Measurements from ENCODE around the gene ATP1B2. TPM values are rescaled to one million over a fixed set of nuclear protein-coding genes. Genes with fewer than 3 reads are reported as not detected.

Gene ATP1B2
- total and polyA plus RNA-seq, 4 donors, result 0.31 to 16.0 (median 0.87) TPM

DNA sequence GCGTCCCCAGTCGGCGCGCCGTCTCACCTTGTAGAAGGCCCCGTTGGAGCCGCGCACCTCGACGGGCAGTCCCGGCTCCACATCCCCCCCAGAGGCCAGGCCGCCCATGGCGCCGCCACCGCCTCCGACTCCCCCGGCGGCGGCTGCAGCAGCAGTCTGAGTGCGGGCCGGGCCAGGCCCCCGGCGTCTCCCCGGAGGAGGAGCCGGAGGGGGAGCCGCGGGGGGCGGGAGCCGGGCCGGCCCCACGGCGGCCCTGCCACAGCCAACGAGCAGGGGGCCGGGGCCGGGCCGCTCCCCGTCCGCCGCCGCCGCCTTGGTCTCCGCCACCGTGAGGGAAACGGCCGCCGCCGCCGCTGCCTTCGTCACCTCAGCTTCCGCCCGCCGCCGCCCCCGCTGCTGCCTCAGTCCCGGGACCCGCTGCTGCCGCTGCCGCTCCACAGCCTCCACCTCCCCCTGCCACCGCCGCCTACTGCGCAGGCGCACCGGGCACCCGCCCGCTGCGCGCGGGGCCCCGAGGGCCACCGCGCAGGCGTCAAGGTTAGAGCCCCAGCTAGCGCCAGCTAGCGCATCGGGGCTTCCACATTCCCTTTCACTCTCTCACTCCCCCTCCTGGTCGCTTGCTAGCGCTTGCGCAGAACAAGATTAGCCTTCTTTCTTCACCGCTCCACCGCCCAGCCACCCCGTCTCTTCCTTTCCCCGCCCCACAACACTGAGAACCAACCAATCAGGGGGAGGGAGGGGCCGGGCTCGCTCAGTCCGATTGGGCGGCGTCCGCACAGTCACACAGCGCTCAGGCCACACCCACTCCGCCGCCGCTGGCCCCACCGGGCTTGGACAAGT, 36.1 kb upstream of the ATP1B2 start, which contains the start of gene FXR2:
TSS of gene FXR2 (minus strand) at position 473 of the 840 bp plus-strand sequence. CDS start at position 108, 365 bp downstream.
- peak within 1 kb of the TSS; percentile 85 for H3K4me3 ChIP-seq
- no peaks in the 10 kb centered on the region for H3K9me3 ChIP-seq (ENCODE audit: control insufficient read depth in 4 of 4, insufficient read depth in 3 of 4, low read length in 3 of 4)
- H3K27ac ChIP-seq (ENCODE audit: low read depth in 1 of 2, low read length in 1 of 2), result peak within 1 kb of the TSS; percentile 97 to 98
- H3K36me3 ChIP-seq (ENCODE audit: control insufficient read depth in 4 of 4, insufficient read depth in 4 of 4, low read length in 4 of 4), result peaks cover 0 to 14% (median 1%) of the 10 kb centered on the region in 4 donors
- TF ChIP-seq, protein P1, sequence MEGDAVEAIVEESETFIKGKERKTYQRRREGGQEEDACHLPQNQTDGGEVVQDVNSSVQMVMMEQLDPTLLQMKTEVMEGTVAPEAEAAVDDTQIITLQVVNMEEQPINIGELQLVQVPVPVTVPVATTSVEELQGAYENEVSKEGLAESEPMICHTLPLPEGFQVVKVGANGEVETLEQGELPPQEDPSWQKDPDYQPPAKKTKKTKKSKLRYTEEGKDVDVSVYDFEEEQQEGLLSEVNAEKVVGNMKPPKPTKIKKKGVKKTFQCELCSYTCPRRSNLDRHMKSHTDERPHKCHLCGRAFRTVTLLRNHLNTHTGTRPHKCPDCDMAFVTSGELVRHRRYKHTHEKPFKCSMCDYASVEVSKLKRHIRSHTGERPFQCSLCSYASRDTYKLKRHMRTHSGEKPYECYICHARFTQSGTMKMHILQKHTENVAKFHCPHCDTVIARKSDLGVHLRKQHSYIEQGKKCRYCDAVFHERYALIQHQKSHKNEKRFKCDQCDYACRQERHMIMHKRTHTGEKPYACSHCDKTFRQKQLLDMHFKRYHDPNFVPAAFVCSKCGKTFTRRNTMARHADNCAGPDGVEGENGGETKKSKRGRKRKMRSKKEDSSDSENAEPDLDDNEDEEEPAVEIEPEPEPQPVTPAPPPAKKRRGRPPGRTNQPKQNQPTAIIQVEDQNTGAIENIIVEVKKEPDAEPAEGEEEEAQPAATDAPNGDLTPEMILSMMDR (IDR thresholded peaks at IDR 0.05; ENCODE audit: control extremely low read depth, extremely low read depth), result peak; percentile 25
- peak within 1 kb of the TSS; percentile 53 to 91 for H3K9ac ChIP-seq (ENCODE audit: insufficient read depth in 1 of 2, low read length in 2 of 2)
- H3K27me3 ChIP-seq (ENCODE audit: control insufficient read depth in 3 of 3, insufficient read depth in 3 of 3, low read length in 2 of 3), result no peaks in the 10 kb centered on the region
- peak; percentile 99 for ATAC-seq (ENCODE audit: insufficient read depth, low FRiP score)
- DNase-seq, result peak; percentile 100
- peaks cover 5 to 23% (median 17%) of the 10 kb centered on the region in 5 donors for H3K4me1 ChIP-seq (ENCODE audit: control insufficient read depth in 5 of 5, insufficient read depth in 5 of 5, low read length in 5 of 5)
- 1% methylated on average over 63 to 93 of the region's 93 CpGs for WGBS, 2 donors

GRCh38 chr17:7615265-7615747, 35.4 kb upstream of the ATP1B2 start:
- Histone ChIP-seq H3K27ac (ENCODE audit: low read depth in 1 of 2, low read length in 1 of 2) (peak overlapping the region; percentile 61 to 85), H3K9ac (ENCODE audit: insufficient read depth in 1 of 2, low read length in 2 of 2) (peak overlapping the region in 1 of 2 donors; percentile 91)

GRCh38 chr17:7618608-7619007, 32.1 kb upstream of the ATP1B2 start:
- H3K27ac ChIP-seq (ENCODE audit: low read depth in 1 of 2, low read length in 1 of 2), result no peak overlapping the region
- DNase-seq (no peak), ATAC-seq (ENCODE audit: insufficient read depth, low FRiP score) (no peak)
- H3K27me3 ChIP-seq (ENCODE audit: control insufficient read depth in 3 of 3, insufficient read depth in 3 of 3, low read length in 2 of 3), result no peaks in the 10 kb centered on the region
- 56 to 66% methylated on average over 5 of the region's 5 CpGs for WGBS, 2 donors
- no peaks in the 10 kb centered on the region for H3K36me3 ChIP-seq (ENCODE audit: control insufficient read depth in 4 of 4, insufficient read depth in 4 of 4, low read length in 4 of 4)
- TF ChIP-seq, protein P1 (IDR thresholded peaks at IDR 0.05; ENCODE audit: control extremely low read depth, extremely low read depth), result no peak
- no peaks in the 10 kb centered on the region for H3K9me3 ChIP-seq (ENCODE audit: control insufficient read depth in 4 of 4, insufficient read depth in 3 of 4, low read length in 3 of 4)
- H3K4me1 ChIP-seq (ENCODE audit: control insufficient read depth in 5 of 5, insufficient read depth in 5 of 5, low read length in 5 of 5), result peaks cover 0 to 5% (median 2%) of the 10 kb centered on the region in 5 donors
- H3K9ac ChIP-seq (ENCODE audit: insufficient read depth in 1 of 2, low read length in 2 of 2), result no peak overlapping the region
- H3K4me3 ChIP-seq, result no peak overlapping the region

More at GRCh38 chr17:7615265-7615747, 35.4 kb upstream of the ATP1B2 start:
- Histone ChIP-seq H3K36me3 (ENCODE audit: control insufficient read depth in 4 of 4, insufficient read depth in 4 of 4, low read length in 4 of 4) (peaks cover 0 to 11% (median 1%) of the 10 kb centered on the region in 4 donors), H3K4me3 (no peak overlapping the region), H3K27me3 (ENCODE audit: control insufficient read depth in 3 of 3, insufficient read depth in 3 of 3, low read length in 2 of 3) (no peaks in the 10 kb centered on the region), H3K9me3 (ENCODE audit: control insufficient read depth in 4 of 4, insufficient read depth in 3 of 4, low read length in 3 of 4) (no peaks in the 10 kb centered on the region), H3K4me1 (ENCODE audit: control insufficient read depth in 5 of 5, insufficient read depth in 5 of 5, low read length in 5 of 5) (peaks cover 5 to 23% (median 16%) of the 10 kb centered on the region in 5 donors)
- TF ChIP-seq, protein P1 (IDR thresholded peaks at IDR 0.05; ENCODE audit: control extremely low read depth, extremely low read depth), result no peak
- no peak for DNase-seq
- WGBS, 2 donors, result 6 to 7% methylated on average over 28 of the region's 28 CpGs
- no peak for ATAC-seq (ENCODE audit: insufficient read depth, low FRiP score)

Data from lung (tissue), 12 donors.